CD4-positive, alpha-beta T cell treated with Interleukin-4 for 1 hour (primary cell): ENCODE data around the gene CIDEC.
"Not testable (repeated sequence)": the region's sequence is repeated elsewhere in the genome, so short reads cannot be mapped to it uniquely, and the experiment has no call there.

Experiments
- DNase-seq, 2 donors: peaks; one replicate each; pipeline ENCODE4 v3.0.0-alpha.2; 2020 to 2022

CIDEC gene

DNA sequence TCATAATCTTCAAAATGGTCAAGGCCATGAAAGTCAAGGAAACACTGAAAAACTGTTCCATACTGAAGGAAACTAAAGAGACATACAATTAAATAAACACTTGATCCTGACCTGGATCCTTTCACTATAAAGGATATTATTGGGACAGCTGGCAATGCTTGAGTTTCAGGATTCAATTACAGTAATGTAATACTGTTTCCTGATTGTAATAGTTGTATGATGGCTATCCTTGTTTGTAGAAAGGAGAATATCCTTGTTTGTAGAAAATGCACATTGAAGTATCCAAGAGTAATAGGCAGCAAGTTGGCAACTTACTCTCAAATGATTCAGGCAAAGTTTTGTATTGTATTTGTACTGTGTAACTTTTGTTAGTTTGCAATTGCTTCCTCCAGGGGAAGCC, 4.6 kb downstream of the CIDEC start:
- DNase-seq = no peak

DNA sequence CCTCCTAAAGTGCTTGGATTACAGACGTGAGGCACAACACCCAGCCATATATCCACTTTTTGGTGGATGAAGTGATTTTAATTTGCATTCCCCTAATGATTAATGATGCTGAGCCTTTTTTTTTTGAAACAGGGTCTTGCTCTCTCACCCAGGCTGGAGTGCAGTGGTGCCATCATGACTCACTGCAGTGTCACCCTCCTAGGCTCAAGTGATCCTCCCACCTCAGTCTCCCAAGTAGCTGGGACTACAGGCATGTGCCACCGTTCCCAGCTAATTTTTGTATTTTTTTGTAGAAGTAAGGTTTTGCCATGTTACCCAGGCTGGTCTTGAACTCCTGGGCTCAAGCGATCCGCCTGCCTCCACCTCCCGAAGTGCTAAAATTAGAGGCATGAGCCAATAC, 8.0 kb downstream of the CIDEC start:
- DNase-seq = not testable (repeated sequence)

DNA sequence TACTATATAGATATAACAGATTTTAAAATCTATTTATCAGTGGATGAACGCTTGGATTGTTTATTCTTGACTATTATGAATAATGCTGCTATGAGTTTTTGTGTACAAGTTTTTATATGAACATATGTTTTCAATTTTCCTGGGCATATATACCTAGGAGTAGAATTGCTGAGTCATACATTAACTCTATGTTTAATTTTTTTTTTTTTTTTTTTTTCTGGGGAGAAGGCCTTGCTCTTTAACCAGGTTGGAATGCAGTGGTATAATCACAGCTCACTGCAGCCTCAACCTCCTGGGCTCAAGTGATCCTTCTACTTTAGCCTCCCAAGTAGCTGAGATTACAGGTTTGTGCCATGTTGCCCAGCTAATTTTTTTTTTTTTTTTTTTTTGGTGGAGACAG, 9.1 kb downstream of the CIDEC start:
- no peak for DNase-seq

DNA sequence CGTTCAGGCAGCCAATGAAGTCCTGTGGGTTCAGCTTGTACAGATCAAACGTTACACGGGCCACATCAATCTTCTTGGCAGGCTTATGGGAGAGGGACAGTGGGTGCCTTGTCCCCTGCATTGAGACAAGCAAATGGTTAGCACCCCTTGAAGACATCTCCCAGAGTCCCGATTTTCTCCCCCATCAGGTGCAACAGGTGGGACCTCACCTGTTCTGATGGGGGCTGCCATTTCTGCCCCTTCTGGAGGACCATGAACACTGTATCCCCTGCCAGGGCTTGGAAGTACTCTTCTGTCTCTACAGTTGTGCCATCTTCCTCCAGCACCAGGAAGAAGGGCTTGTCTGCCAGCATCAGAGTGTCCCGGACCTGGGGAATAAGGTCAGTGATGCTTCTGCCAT, 10.1 kb downstream of the CIDEC start:
- DNase-seq = no peak

DNA sequence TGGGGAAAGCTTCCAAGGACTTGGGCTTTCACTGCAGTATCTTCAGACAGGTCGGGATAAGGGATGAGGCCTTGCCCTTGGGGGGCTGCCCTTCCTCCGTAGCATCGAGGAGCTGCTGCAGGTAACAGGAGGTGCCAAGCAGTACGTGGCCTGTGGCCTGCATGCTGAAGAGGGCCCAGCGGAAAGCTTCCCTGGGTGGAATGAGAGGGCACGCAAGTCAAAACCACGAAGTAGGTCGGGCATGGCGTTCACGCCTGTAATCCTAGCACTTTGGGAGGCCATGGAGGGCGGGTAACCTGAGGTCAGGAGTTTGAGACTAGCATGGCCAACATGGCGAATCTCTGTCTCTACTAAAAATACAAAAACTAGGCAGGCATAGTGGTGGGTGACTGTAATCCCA, 12.9 kb downstream of the CIDEC start:
- no peak for DNase-seq

DNA sequence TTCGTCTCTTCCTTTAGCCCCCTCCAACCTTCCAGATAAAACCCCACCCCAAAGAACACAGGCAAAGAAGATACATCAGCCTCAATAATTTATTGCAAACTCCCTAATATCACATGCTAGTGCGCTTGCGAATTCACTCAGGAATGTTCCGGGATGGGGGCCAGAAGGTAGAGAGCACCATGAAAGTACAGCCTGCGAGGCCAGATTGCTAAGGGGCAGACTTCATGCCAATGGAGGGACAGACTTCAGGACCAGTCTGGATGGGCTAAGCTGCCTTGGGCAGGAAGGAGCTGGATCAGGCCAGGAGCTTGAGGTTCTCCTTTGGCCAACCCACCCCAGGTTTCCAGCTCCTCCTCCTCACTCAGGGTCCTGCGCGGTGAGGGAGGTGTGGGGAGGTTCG, 13.4 kb downstream of the CIDEC start:
- DNase-seq = no peak

DNA sequence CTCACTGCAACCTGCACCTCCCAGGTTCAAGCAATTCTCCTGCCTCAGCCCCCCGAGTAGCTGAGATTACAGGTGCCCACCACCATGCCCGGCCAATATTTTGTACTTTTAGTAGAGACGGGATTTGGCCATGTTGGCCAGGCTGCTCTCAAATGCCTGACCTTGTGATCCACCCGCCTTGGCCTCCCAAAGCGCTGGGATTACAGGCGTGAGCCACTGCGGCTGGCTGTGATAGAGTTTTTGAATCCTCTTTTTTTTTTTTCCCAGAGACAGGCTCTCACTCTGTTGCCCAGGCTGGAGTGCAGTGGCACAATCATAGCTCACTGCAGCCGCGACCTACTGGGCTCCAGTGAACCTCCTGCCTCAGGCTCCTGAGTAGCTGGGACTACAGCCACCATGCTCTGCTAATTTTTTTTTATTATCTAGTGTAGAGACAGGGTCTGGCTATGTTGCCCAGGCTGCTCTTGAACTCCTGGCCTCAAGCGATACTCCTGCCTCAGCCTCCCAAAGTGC, 14.9 kb downstream of the CIDEC start:
- DNase-seq = not testable (repeated sequence)

DNA sequence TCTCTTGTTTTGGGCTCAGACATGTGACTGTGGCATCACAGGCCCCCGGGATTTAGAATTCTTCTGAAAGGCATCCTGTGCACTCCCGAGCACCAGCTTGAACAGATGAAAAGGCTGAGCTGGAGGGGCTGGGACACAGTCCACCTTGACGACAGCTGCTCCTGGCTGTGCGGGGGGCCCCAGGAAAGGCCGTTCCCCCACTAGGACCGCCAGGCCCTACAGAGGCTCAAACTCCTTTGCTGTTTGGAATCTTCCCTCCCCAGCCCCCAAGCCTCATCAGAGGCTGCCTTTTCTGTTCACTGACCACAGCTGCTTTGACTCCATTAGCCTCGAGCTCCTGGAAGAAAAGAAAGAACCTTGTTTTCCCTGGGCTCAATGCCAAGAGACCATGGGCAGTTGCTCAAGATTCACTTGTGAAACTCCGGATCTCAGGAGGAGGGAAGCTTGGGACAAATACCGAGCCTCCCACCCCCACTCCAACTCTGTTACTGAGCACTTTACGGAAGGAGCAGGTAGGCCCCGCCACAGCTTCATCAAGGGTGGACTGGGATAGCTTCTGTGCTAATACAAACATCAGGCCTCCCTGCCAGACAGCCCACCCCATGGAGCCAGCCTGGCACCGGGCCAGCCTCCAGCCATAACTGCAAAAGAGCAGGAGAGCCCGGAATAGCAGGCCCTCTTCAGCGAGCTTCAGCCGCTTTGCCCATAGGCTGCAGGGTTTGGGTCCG, 15.7 kb downstream of the CIDEC start:
- no peak for DNase-seq

DNA sequence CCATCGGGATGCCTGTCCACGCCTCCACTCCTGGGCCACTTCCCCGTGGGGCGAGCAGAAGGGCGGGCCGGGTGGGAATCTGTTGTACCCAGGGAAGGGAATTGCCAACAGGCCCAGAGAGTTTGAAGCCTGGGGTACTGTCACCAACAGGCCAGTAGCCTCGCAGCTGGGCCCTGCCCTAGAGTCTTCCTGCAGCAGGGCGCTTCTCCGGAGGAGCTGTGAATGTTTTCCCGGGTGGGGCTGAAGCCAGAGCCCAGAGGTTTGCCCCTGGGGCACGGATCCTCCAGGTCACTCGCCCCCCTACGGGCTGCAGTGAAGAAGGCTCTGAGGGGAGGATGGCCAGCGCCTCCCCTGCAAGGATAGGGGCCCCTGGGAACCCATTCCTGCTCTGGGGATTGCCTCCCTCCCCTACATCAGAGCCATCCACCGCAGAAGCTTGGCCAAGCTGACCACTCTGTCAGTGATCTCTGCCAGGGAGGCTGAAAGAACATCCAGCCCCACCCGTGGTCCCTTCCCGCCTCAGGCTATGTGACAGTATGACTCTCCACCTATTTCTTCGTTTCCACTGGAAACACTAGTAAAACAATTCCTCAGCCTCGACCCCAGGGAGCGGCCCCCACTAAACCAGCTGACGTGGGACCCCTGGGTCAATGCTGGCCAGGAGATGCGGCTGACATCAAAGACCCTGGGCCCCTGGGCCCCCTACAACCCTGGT, 16.8 kb downstream of the CIDEC start:
- no peak for DNase-seq

DNA sequence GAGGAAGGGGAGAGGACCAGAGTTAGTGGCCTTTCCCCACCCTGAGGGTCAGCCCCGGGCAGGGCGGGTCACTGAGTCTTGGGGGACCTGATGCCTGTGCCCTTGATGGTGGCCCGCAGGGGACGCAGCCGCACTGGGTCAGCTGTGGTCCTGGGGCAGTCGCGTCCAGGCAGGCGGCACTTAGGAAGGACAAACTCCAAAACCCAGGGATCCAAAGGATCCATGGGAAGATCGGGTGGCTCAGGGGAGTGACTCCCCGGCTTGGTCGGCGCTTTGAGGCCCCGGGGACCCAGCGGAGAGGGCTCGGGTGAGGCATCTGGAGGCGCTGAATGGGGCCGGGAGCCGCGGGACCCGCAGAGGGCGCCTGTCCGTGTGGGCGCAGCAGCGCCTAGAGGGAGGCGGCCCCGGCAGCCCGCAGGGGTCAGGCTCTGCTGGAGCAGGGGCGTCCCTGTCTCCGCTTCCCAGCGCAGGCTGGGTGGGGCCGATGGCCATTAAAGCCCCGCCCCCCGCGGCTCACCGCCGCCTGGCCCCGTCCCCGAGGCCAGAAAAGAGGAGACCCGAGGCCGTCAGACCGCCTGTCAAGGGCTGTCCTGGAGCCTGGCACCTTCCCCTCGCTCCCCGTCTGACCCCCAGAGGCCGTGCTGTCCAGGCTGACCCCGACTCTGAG, 17.5 kb downstream of the CIDEC start:
- DNase-seq = peak; percentile 28 to 35

DNA sequence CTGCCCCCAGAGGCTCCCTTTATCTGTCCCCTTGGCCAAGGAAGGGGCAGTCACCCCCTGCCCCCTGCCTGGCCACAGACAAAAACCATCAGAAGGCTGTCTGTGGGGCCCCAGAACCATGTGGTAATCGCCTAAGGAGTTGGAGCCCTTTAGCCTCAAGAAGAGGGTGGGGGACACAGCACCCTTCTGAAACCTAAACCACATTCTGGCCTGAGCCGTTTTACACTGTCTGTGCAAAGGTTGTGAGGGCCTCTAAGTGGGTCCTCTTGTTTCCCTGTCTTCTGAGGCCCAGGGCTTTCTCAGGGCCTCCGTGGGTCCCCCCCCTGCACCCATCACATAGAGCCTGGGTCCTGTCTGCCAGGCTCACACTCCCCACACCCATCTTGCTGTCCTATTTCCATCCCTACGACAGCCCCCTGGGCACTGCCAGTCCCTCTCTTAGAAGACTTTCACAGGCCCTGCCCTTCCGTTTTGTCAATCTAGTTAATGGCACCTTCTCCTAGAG, 18.4 kb downstream of the CIDEC start:
- DNase-seq = no peak

DNA sequence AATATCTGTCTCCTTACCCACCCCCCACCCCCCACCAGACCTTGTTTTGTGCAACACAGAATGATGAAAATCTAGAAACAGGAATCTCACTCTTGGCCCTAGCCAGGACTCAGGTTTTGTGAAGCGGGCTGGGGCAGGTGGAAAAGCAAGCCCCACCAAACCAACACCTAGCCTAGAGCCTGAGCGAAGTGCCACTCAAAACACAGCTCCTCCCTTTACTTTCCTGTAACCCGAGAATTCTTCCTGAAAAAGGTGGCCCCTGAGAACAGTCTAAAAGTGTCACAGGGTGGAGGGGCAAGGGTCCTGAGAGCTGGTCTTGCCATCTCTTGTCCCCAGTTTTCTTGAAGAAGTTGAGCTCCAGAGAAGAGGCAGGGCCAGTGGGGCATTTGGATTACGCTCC, 18.9 kb downstream of the CIDEC start:
- no peak for DNase-seq

DNA sequence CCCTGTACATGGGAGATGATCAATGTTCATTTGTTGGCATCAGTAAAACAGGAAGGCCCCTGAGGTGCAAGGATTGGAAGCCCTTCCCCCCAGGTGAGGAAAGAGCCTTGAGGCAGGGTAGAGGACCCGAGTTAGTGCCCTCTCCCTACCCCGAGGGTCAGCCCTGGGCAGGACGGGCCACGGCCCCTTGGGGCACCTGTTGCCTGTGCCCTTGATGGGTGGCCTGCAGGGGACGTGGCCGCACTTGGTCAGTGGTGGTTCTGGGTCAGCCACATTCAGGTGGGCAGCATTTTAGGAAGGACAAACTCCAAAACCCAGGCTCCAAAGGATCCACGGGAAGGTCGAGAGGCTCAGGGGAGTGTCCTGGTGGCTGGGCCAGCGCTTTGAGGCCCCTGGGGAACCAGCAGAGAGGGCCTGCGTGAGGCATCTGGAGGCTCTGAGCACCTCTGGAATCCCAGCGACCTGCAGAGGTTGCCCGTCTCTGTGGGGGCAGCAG, 20.5 kb downstream of the CIDEC start:
- DNase-seq = no peak

DNA sequence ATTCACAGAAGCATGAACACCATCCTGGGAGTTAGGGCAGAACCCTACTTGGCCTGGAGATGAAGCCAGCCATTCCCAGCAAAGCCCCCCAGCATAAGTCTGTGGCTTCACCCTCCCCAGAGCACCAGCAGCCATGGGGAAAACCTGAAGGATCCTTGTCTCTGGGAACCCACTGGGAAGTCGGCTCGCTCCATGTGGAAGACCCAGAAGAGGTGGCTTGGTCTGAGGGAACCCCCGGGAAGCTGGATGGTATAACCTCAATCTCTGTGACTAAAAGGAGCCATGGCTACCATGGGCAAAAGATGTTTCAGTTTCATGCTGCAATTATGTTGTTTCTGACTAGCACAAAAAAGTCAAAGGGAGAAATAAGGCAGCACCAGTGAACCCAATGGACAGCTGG, 24.5 kb downstream of the CIDEC start:
- DNase-seq = no peak

DNA sequence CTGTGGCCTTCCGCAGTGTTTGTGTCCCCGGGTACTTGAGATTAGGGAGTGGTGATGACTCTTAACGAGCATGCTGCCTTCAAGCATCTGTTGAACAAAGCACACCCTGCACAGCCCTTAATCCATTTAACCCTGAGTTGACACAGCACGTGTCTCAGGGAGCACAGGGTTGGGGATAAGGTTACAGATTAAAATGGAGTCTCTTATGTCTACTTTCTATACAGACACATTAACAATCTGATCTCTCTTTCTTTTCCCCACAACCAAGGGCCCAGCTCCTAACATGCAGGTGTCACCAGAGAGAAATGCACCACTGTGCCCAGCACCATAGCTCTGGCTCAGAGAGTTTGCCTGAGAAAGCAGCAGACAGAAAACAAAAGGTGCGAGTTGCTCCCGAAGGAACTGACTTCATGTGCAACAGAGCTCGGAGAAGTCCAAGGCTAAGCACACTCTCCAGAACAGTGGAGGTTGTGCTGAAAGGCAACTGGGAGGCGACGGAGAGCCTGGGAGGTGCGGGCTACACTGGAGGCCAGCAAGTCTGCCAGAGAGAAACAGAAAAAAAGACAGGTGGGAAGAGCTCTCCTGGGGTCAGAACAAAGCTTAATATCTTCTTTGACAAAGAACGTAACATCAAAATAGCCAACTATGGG, 25.6 kb downstream of the CIDEC start:
- not testable (repeated sequence) for DNase-seq

DNA sequence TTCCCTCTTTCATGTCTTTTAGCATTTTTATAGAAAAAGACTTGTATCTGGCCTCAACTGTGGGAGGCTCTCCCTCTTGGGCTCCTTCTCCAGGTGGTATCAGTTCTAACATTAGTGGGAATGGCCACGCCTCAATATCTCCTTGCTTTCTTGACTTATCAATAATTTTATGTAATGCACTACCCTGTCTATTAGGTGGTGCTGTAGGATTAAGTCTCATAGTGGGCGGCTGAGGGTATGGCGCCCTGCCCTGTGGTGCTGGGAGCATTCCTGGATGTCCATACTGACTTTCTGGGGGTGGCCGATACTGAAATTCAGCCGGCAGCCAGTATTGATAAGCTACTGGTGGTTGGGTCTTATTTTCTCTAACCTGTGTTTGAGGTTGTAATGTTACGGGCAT, 27.5 kb downstream of the CIDEC start:
- DNase-seq = no peak

DNA sequence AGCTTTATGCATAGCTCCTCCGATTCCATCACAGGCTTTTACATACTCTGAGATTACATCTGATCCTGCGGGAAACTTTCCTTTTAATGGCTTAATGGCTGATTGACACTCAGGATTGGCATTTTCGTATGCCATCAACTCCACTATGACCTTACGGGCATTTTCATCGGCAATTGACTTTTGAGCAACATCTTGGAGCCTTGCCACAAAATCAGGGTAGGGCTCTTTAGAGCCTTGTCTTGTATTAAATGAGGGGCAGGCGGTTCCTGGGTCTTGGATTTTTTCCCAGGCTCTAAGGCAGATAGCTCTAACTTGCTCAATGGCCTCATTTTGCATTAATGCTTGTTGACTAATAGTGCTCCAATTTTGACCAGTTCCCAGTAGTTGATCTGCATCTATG, 28.1 kb downstream of the CIDEC start:
- DNase-seq = not testable (repeated sequence)

DNA sequence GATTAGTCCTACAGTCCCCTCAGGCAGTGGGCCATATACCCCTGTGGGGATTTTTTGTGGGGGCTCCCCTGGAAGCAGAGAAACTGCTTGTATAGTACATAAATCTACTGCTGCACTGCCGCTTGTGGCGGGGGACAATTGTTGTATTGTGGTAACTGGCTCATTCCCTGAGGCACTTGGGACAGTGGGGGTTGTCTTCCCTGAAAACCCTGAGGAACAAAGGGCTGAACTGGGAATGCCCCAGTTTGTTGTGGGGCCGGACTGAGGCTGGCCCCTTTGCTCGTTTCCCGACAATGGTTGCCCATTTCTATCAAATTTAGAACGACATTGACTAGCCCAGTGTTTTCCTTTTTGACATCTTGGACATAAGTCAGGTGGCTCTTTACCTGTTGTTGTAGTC, 28.7 kb downstream of the CIDEC start:
- not testable (repeated sequence) for DNase-seq

DNA sequence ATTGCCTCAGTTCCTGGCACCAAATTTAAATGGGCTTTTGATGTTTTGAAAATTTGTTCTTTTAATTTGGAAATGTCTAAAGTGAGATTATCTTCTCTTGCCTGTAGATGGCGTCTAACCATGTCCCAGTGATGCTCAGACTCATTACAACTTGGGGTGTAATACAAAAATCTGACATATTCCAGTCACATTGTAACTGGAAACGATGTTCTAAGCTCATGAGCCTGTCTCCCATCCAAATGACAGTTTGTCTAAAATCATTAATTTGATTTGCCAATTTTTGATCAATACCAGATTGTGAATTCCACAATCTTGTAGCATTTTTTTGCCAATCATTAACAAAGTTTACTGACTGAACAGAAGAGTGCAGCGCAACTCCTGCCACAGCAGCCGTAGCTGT, 31.2 kb downstream of the CIDEC start:
- peak in 1 of 2 donors; percentile 64 for DNase-seq

DNA sequence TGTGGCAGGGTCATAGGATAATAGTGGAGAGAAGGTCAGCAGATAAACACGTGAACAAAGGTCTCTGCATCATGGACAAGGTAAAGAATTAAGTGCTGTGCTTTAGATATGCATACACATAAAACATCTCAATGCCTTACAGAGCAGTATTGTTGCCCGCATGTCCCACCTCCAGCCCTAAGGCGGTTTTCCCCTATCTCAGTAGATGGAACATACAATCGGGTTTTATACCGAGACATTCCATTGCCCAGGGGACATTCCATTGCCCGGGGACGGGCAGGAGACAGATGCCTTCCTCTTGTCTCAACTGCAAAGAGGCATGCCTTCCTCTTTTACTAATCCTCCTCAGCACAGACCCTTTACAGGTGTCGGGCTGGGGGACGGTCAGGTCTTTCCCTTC, 32.2 kb downstream of the CIDEC start:
- DNase-seq = not testable (repeated sequence)

DNA sequence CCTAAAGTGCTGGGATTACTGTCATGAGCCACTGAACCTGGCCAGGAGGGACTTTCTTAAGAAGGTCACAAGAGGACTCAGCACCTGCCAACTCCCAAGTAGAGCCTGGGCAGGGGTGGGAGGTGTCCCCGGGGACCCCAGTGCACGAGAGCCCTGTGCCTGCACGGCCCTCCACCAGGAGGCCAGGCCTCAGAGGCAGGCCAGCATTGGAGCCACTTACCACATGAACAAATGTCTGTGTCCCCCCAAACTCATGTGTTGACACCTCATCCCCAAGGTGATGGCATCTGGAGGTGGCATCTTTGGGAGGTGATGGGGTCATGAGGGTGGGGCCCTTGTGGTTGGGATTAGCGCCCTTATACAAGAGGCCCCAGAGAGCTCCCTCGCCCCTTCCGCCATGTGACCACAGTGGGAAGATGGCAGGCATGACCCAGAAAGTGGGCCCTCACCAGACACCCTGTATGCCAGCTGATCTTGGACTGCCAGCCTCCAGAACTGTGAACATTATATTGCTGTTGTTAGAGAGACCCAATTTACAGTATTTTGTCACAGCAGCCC, 33.0 kb downstream of the CIDEC start:
- no peak for DNase-seq

DNA sequence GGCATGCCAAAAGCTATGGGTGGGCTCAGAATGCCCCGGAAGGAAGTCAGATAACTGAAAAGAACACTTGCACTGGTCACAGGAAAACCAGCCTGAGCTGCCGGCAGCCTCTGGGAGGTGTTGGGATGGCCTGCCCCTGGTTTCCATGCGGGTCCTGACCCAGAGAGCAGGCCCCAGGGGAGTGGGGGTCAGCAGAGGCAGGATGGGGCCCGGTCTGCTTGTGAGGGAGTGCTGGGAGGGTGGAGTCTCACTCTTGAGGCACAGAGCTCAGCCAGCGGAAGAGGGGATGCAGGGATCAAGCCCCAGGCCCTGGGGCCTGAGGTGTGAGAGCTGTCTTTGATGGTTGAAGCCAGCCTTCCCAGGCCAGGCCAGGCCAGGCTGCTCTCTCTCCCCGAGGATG, 33.8 kb downstream of the CIDEC start:
- no peak for DNase-seq
